Sigmoid colon (tissue), 7 donors: ENCODE measurements around the gene SLC35F1. TPM values are rescaled to one million over a fixed set of nuclear protein-coding genes. Genes with fewer than 3 reads are reported as not detected.

ENCODE experiments used
- DNase-seq: peaks from one replicate; pipeline ENCODE4 v3.0.0-alpha.2; 2019
- H3K27ac ChIP-seq, 4 donors: fragments of 200-600 bp; sonication (generic); one replicate each; pipeline ENCODE4 v1.5.1; 2016 to 2019; ENCODE audit warnings: mild to moderate bottlenecking in 1 of 4
- H3K27me3 ChIP-seq, 3 donors: fragments of 200-600 bp; sonication (generic); one replicate each; pipeline ENCODE4 v1.5.1; 2019; ENCODE audit warnings: mild to moderate bottlenecking in 1 of 3
- H3K36me3 ChIP-seq, 4 donors: fragments of 200-600 bp; sonication (generic); one replicate each; pipeline ENCODE4 v1.5.1; 2016 to 2019
- H3K4me1 ChIP-seq, 4 donors: fragments of 200-600 bp; sonication (generic); one replicate each; pipeline ENCODE4 v1.5.1; 2017 to 2019
- H3K4me3 ChIP-seq, 4 donors: fragments of 200-600 bp; sonication (generic); one replicate each; pipeline ENCODE4 v1.5.1; 2017 to 2019; ENCODE audit warnings: mild to moderate bottlenecking in 2 of 4, moderate library complexity in 1 of 4
- H3K9me3 ChIP-seq, 4 donors: fragments of 200-600 bp in 3 of 4; sonication (generic) in 3 of 4; one replicate each; pipeline versions ENCODE4 v1.5.1 to v1.6.1; 2013 to 2019
- CTCF ChIP-seq, 4 experiments: fragments of 450-650 bp in 3 of 4; fragments of 200-600 bp in 1 of 4; IDR thresholded peaks; one replicate each; pipeline ENCODE4 v1.5.1; 2016 to 2019; ENCODE audit warnings: antibody characterized with exemption in 4 of 4, mild to moderate bottlenecking in 3 of 4, moderate library complexity in 2 of 4
- EP300 ChIP-seq, 4 donors: sonication (generic); formaldehyde crosslinking; IDR thresholded peaks; one replicate each; pipeline ENCODE4 v1.6.1; 2017; ENCODE audit warnings: antibody characterized with exemption in 4 of 4
- POLR2A ChIP-seq, 2 donors: fragments of 450-650 bp; IDR thresholded peaks; one replicate each; pipeline ENCODE4 v1.6.1; 2016; ENCODE audit warnings: antibody characterized with exemption in 2 of 2, mild to moderate bottlenecking in 2 of 2, moderate library complexity in 2 of 2
- POLR2AphosphoS5 ChIP-seq, 4 donors: sonication (generic); formaldehyde crosslinking; IDR thresholded peaks; one replicate each; pipeline ENCODE4 v1.6.1; 2017; ENCODE audit warnings: antibody characterized with exemption in 4 of 4
- WGBS, 2 donors: extraction: QIAGEN DNeasy Blood & Tissue Kit; methylation state at CpG; one replicate each; pipeline ENCODE4 v1.1.7; 2013; 5-methylcytosine and 5-hydroxymethylcytosine counted together
- intact Hi-C: fragments of 100-400 bp; cut with DNase I; formaldehyde crosslinking; loops from one replicate; pipeline ENCODE4 v1.15.1; 2023
- polyA plus RNA-seq, 3 donors: library from polyadenylated mRNA; stranded (reverse); fragments of 200-250 nt; gene quantifications; one replicate each; pipeline ENCODE4 v1.2.3, GENCODE V29; 2013
- total RNA-seq, 4 donors: library from RNA; depleted of rRNA; stranded (reverse); fragments of >200 nt; gene quantifications; one replicate each; pipeline ENCODE4 v1.1.0, GENCODE V29; 2016
- donor health status: healthy with polysubstance abuse.
- donor health status: Bipolar disorder and iron deficiency.
- donor health status: healthy.

SLC35F1 gene
- total and polyA plus RNA-seq, 7 donors: under 0.01 to 8.9 (median 4.0) TPM; not detected in 1

GRCh38 chr6:117915846-117916245 is 8.8 kb downstream of the SLC35F1 start:
- Histone ChIP-seq H3K4me1 (peaks cover 0 to 13% (median 8%) of the 10 kb centered on the region in 4 donors), H3K27ac (no peak overlapping the region), H3K27me3 (peaks cover 0 to 25% (median 8%) of the 10 kb centered on the region in 3 donors), H3K4me3 (no peak overlapping the region), H3K36me3 (no peaks in the 10 kb centered on the region), H3K9me3 (no peaks in the 10 kb centered on the region)
- DNase-seq: no peak
- TF ChIP-seq POLR2AphosphoS5 (IDR thresholded peaks at IDR 0.05) (no peak), POLR2A (IDR thresholded peaks at IDR 0.05) (no peak), CTCF (IDR thresholded peaks at IDR 0.05) (no peak), EP300 (IDR thresholded peaks at IDR 0.05) (no peak)
- 56 to 67% methylated on average over 4 of the region's 4 CpGs for WGBS, 2 donors
- intact Hi-C loops: no loop called here

- Histone ChIP-seq H3K9me3 (no peaks in the 10 kb centered on the region), H3K27me3 (peaks cover 0 to 29% (median 8%) of the 10 kb centered on the region in 3 donors), H3K4me1 (peaks cover 0 to 13% (median 8%) of the 10 kb centered on the region in 4 donors), H3K4me3 (no peak overlapping the region), H3K27ac (no peak overlapping the region), H3K36me3 (no peaks in the 10 kb centered on the region)
- 92 to 94% methylated on average over 1 of the region's 1 CpG for WGBS, 2 donors
- no peak for DNase-seq
- TF ChIP-seq POLR2AphosphoS5 (IDR thresholded peaks at IDR 0.05) (no peak), POLR2A (IDR thresholded peaks at IDR 0.05) (no peak), CTCF (IDR thresholded peaks at IDR 0.05) (no peak), EP300 (IDR thresholded peaks at IDR 0.05) (no peak)
- intact Hi-C loops: no loop called here
Measured at GRCh38 chr6:117916483-117916882, 9.4 kb downstream of the SLC35F1 start.

- Histone ChIP-seq H3K4me3 (no peak overlapping the region), H3K36me3 (no peaks in the 10 kb centered on the region), H3K4me1 (peaks cover 0 to 13% (median 8%) of the 10 kb centered on the region in 4 donors), H3K27me3 (peaks cover 0 to 31% (median 8%) of the 10 kb centered on the region in 3 donors), H3K27ac (no peak overlapping the region), H3K9me3 (no peaks in the 10 kb centered on the region)
- TF ChIP-seq POLR2AphosphoS5 (IDR thresholded peaks at IDR 0.05) (no peak), EP300 (IDR thresholded peaks at IDR 0.05) (no peak), CTCF (IDR thresholded peaks at IDR 0.05) (no peak), POLR2A (IDR thresholded peaks at IDR 0.05) (no peak)
- WGBS, 2 donors: 78 to 83% methylated on average over 2 of the region's 2 CpGs
- intact Hi-C loops: no loop called here
- no peak for DNase-seq
Measured at GRCh38 chr6:117917176-117917575, 10.1 kb downstream of the SLC35F1 start.

GRCh38 chr6:117918454-117918853 is 11.4 kb downstream of the SLC35F1 start:
- no peak for TF ChIP-seq EP300 (IDR thresholded peaks at IDR 0.05)
- TF ChIP-seq CTCF (IDR thresholded peaks at IDR 0.05): no peak
- no peak for TF ChIP-seq POLR2A (IDR thresholded peaks at IDR 0.05)
- no peak for TF ChIP-seq POLR2AphosphoS5 (IDR thresholded peaks at IDR 0.05)
- Histone ChIP-seq H3K36me3 (no peaks in the 10 kb centered on the region), H3K4me1 (peaks cover 0 to 13% (median 8%) of the 10 kb centered on the region in 4 donors), H3K9me3 (no peaks in the 10 kb centered on the region), H3K4me3 (no peak overlapping the region), H3K27me3 (peaks cover 0 to 31% (median 8%) of the 10 kb centered on the region in 3 donors), H3K27ac (no peak overlapping the region)
- DNase-seq: no peak
- WGBS, 2 donors: 55 to 60% methylated on average over 5 of the region's 5 CpGs
- intact Hi-C loops: no loop called here

GRCh38 chr6:117919275-117919674 is 12.2 kb downstream of the SLC35F1 start:
- intact Hi-C loops: no loop called here
- TF ChIP-seq POLR2A (IDR thresholded peaks at IDR 0.05): no peak
- no peak for TF ChIP-seq POLR2AphosphoS5 (IDR thresholded peaks at IDR 0.05)
- TF ChIP-seq CTCF (IDR thresholded peaks at IDR 0.05): no peak
- TF ChIP-seq EP300 (IDR thresholded peaks at IDR 0.05): no peak
- Histone ChIP-seq H3K36me3 (no peaks in the 10 kb centered on the region), H3K27ac (peak overlapping the region in 1 of 4 donors; percentile 42), H3K4me3 (peak overlapping the region in 2 of 4 donors; percentile 27 to 37), H3K27me3 (peaks cover 0 to 31% (median 8%) of the 10 kb centered on the region in 3 donors), H3K4me1 (peaks cover 0 to 13% (median 8%) of the 10 kb centered on the region in 4 donors), H3K9me3 (no peaks in the 10 kb centered on the region)
- 15 to 42% methylated on average over 7 of the region's 7 CpGs for WGBS, 2 donors
- DNase-seq: no peak
